ENCODE data around the gene PLCH2. TPM values are rescaled to one million over a fixed set of nuclear protein-coding genes. Genes with fewer than 3 reads are reported as not detected.
A peak's percentile ranks its signal among the peaks of the same experiment; 100 is the strongest.

Gene PLCH2
- total and polyA plus RNA-seq, 9 of the 15 experiments (the other 6 are each of a cell fraction or from before 2014, with no cell fraction given), result 0.16 TPM; not detected in 8

DNA sequence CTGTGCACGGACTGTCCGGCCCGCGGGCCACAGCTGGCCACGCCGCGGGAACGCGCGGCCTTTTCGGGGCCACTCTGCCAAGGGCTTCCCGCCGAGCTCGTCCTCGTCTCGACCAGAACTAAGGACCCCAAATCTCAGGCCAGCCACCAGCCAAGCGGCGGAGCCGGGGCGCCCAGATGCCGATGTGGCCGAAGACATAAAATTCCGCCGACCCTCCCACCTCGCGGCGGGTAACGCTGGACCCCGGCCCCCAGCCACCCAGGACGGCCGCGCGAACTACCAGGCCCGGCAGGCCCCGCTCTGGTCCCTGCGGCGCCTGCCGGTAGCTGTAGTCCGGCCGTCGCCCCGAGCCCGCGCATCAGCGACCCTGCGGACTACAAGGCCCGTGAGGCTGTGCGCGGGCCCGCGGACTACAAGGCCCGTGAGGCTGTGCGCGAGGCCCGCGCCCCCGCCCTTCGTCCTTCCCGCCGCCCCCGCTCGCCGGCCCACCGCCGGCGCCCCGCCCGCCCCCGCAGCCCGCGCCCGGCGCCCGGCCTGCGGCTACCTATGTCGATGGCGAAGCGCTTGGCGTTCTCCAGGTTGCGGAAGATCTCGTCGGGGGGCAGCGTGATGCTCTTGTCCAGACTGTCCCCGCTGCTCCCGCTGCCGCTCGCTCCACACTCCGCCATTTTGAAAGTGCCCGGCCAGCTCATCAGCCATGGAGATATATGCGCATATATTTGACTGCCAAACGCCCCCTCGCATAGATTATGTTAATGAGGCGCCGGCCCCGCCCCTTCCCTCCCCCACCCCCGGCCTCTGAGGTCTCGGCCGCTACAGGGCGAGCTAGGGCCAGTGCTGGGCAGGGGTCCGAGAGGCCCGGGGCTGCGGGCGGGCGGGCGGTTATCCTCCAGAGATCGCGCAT, 50.1 kb downstream of the PLCH2 start, which contains the start of gene PANK4 (continued):
- no peak; the same call in 1 of the 2 replicates for TF ChIP-seq STAG1 (CRISPR knock-in tag; IDR thresholded peaks at IDR 0.05; ENCODE audit: borderline replicate concordance)
- no peak for TF ChIP-seq OTX1 (CRISPR knock-in tag; IDR thresholded peaks at IDR 0.05)
- no peak for TF ChIP-seq SNRNP70 (optimal IDR thresholded peaks at IDR 0.05; ENCODE audit: low read depth, low read length)
- TF ChIP-seq, protein P1, sequence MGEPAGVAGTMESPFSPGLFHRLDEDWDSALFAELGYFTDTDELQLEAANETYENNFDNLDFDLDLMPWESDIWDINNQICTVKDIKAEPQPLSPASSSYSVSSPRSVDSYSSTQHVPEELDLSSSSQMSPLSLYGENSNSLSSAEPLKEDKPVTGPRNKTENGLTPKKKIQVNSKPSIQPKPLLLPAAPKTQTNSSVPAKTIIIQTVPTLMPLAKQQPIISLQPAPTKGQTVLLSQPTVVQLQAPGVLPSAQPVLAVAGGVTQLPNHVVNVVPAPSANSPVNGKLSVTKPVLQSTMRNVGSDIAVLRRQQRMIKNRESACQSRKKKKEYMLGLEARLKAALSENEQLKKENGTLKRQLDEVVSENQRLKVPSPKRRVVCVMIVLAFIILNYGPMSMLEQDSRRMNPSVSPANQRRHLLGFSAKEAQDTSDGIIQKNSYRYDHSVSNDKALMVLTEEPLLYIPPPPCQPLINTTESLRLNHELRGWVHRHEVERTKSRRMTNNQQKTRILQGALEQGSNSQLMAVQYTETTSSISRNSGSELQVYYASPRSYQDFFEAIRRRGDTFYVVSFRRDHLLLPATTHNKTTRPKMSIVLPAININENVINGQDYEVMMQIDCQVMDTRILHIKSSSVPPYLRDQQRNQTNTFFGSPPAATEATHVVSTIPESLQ (CRISPR knock-in tag; IDR thresholded peaks at IDR 0.05), result no peak
- TF ChIP-seq ZNF696 (CRISPR knock-in tag; conservative IDR thresholded peaks at IDR 0.05), result no peak
- no peak for TF ChIP-seq MCM3 (IDR thresholded peaks at IDR 0.05)
- TF ChIP-seq SRF (CRISPR knock-in tag; IDR thresholded peaks at IDR 0.05), result no peak
- no peak for TF ChIP-seq HMG20A (CRISPR knock-in tag; conservative IDR thresholded peaks at IDR 0.05)
- peak; percentile 99 for TF ChIP-seq VEZF1 (CRISPR knock-in tag; IDR thresholded peaks at IDR 0.05)
- TF ChIP-seq, protein P2, sequence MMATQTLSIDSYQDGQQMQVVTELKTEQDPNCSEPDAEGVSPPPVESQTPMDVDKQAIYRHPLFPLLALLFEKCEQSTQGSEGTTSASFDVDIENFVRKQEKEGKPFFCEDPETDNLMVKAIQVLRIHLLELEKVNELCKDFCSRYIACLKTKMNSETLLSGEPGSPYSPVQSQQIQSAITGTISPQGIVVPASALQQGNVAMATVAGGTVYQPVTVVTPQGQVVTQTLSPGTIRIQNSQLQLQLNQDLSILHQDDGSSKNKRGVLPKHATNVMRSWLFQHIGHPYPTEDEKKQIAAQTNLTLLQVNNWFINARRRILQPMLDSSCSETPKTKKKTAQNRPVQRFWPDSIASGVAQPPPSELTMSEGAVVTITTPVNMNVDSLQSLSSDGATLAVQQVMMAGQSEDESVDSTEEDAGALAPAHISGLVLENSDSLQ (IDR thresholded peaks at IDR 0.05), result no peak
- TF ChIP-seq, protein P3, sequence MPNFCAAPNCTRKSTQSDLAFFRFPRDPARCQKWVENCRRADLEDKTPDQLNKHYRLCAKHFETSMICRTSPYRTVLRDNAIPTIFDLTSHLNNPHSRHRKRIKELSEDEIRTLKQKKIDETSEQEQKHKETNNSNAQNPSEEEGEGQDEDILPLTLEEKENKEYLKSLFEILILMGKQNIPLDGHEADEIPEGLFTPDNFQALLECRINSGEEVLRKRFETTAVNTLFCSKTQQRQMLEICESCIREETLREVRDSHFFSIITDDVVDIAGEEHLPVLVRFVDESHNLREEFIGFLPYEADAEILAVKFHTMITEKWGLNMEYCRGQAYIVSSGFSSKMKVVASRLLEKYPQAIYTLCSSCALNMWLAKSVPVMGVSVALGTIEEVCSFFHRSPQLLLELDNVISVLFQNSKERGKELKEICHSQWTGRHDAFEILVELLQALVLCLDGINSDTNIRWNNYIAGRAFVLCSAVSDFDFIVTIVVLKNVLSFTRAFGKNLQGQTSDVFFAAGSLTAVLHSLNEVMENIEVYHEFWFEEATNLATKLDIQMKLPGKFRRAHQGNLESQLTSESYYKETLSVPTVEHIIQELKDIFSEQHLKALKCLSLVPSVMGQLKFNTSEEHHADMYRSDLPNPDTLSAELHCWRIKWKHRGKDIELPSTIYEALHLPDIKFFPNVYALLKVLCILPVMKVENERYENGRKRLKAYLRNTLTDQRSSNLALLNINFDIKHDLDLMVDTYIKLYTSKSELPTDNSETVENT (CRISPR knock-in tag; IDR thresholded peaks at IDR 0.05), result no peak
- TF ChIP-seq HMG20B (CRISPR knock-in tag; IDR thresholded peaks at IDR 0.05), result no peak
- peak; percentile 42; the same call in 1 of the 2 replicates for TF ChIP-seq PML (IDR thresholded peaks at IDR 0.05; ENCODE audit: low read length)
- TF ChIP-seq EP300 (IDR thresholded peaks at IDR 0.05; ENCODE audit: low read length), result no peak
- 0 out of 2 replicates have a peak, but pooled peaks have one; percentile 68 for TF ChIP-seq SAFB (IDR thresholded peaks at IDR 0.05; ENCODE audit: borderline replicate concordance, low read depth, low read length)
- TF ChIP-seq, protein P4, sequence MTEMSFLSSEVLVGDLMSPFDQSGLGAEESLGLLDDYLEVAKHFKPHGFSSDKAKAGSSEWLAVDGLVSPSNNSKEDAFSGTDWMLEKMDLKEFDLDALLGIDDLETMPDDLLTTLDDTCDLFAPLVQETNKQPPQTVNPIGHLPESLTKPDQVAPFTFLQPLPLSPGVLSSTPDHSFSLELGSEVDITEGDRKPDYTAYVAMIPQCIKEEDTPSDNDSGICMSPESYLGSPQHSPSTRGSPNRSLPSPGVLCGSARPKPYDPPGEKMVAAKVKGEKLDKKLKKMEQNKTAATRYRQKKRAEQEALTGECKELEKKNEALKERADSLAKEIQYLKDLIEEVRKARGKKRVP (CRISPR knock-in tag; IDR thresholded peaks at IDR 0.05), result peak; percentile 87
- peak; percentile 51; the same call in 1 of the 2 replicates for TF ChIP-seq RNF2 (IDR thresholded peaks at IDR 0.05)
- no peak for TF ChIP-seq TOE1 (IDR thresholded peaks at IDR 0.05; ENCODE audit: borderline replicate concordance)
- TF ChIP-seq TOE1 (CRISPR knock-in tag; IDR thresholded peaks at IDR 0.05; ENCODE audit: borderline replicate concordance, low read depth), result no peak
